Stimulated activated CD4-positive, alpha-beta T cell treated with anti-CD3 and anti-CD28 coated beads, Interleukin-4, amount 100 ng/mL, for 24 hours (primary cell): ENCODE results near the gene SLIT3.

Experiments
- DNase-seq: peaks from one replicate; pipeline ENCODE4 v3.0.0-alpha.2; 2020

Gene SLIT3

GRCh38 chr5:168878135-168878745 lies 422.7 kb downstream of the SLIT3 start:
- no peak for DNase-seq

- DNase-seq = no peak
Measured at GRCh38 chr5:168877132-168877892, 423.6 kb downstream of the SLIT3 start.

GRCh38 chr5:168876419-168876818 lies 424.5 kb downstream of the SLIT3 start:
- DNase-seq = no peak

GRCh38 chr5:168875832-168876231 lies 425.1 kb downstream of the SLIT3 start:
- DNase-seq = no peak

- no peak for DNase-seq
Measured at GRCh38 chr5:168874713-168875380, 426.1 kb downstream of the SLIT3 start.

GRCh38 chr5:168872246-168872645 lies 428.7 kb downstream of the SLIT3 start:
- DNase-seq = no peak

- no peak for DNase-seq
Measured at GRCh38 chr5:168870910-168871309, 430.0 kb downstream of the SLIT3 start.

GRCh38 chr5:168869615-168870227 lies 431.2 kb downstream of the SLIT3 start:
- no peak for DNase-seq

GRCh38 chr5:168867241-168867640 lies 433.7 kb downstream of the SLIT3 start:
- DNase-seq = no peak

GRCh38 chr5:168865968-168866367 lies 435.0 kb downstream of the SLIT3 start:
- no peak for DNase-seq

- no peak for DNase-seq
Measured at GRCh38 chr5:168863021-168863420, 437.9 kb downstream of the SLIT3 start.

GRCh38 chr5:168860503-168860902 lies 440.4 kb downstream of the SLIT3 start:
- DNase-seq = no peak

- no peak for DNase-seq
Measured at GRCh38 chr5:168860081-168860480, 440.9 kb downstream of the SLIT3 start.

GRCh38 chr5:168859471-168859870 lies 441.5 kb downstream of the SLIT3 start:
- no peak for DNase-seq

GRCh38 chr5:168858994-168859393 lies 441.9 kb downstream of the SLIT3 start:
- no peak for DNase-seq

GRCh38 chr5:168858371-168858770 lies 442.6 kb downstream of the SLIT3 start:
- no peak for DNase-seq

- no peak for DNase-seq
Measured at GRCh38 chr5:168853972-168854371, 447.0 kb downstream of the SLIT3 start.

GRCh38 chr5:168852329-168852728 lies 448.6 kb downstream of the SLIT3 start:
- DNase-seq = no peak

- no peak for DNase-seq
Measured at GRCh38 chr5:168851902-168852321, 449.0 kb downstream of the SLIT3 start.

GRCh38 chr5:168850683-168851082 lies 450.3 kb downstream of the SLIT3 start:
- DNase-seq = no peak

- no peak for DNase-seq
Measured at GRCh38 chr5:168848569-168848968, 452.4 kb downstream of the SLIT3 start.

GRCh38 chr5:168847511-168848073 lies 453.3 kb downstream of the SLIT3 start:
- DNase-seq = no peak

- DNase-seq = no peak
Measured at GRCh38 chr5:168844922-168845296, 456.0 kb downstream of the SLIT3 start.
